GM19372 (cell line): ENCODE results near the gene SERPINE2.
"Not testable (repeated sequence)": the region's sequence is repeated elsewhere in the genome, so short reads cannot be mapped to it uniquely, and the experiment has no call there.

Experiments used
- ATAC-seq: cut with Tn5 transposase; IDR thresholded peaks from one replicate; pipeline ENCODE4 v1.9.1; 2021; ENCODE audit warnings: mild to moderate bottlenecking, low read depth, moderate library complexity; ENCODE audit not compliant: unreplicated experiment

SERPINE2 gene

DNA sequence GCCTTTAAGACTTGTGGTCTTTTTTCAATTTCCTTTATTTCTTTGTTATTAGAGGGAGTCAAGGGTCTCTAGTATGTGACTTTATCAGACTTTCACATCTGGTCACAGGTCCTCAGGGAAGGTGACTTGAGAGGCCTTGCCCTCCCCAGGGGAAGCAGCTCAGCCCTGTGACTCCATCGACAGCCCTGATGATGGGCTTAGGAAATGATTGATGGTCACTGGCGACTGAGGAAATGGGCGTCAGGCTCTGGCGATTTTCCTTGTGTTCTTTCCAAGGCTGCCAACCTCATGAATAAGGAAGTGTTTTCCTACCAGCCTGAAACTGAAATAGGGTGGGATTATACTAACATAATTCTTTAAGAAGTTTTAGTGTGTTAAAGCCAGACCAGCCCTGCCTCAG, 21.1 kb downstream of the SERPINE2 start:
- no peak for ATAC-seq

DNA sequence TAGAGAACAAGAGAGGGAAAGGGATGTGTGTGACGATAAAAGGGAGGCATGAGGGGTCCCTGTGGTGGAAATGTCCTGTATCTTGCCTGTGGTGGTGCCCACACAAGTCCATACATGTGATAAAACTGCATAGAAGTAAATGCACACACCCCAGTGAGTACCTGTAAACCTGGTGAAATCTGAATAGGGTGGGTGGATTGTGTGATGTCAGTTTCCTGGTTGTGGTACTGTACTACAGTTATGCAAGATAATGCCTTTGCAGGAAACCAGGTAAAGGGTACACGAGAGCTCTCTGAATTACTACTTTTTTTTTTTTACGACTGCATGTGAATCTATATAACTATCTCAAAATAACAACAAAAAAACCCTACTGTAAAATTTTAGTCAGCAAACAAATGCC, 22.1 kb downstream of the SERPINE2 start:
- ATAC-seq = no peak

DNA sequence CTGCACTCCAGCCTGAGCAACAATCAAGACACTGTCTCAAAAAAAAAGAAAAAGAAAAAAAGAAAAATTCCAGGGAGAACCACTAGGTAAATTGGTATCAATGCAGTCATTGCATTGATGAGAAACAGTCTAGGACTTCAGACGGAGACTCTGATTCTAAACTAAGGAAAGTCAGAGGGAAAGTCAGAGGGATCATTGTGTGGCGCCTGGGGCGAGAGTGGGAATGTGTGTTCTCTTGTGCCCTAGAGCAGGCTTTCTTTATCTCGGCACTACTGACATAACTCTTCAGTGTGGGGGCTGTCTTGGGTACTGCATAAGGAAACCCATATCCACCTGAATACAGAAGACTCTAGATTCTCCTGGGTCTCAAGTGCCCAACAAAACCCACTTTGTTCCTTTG, 24.8 kb downstream of the SERPINE2 start:
- ATAC-seq = no peak

DNA sequence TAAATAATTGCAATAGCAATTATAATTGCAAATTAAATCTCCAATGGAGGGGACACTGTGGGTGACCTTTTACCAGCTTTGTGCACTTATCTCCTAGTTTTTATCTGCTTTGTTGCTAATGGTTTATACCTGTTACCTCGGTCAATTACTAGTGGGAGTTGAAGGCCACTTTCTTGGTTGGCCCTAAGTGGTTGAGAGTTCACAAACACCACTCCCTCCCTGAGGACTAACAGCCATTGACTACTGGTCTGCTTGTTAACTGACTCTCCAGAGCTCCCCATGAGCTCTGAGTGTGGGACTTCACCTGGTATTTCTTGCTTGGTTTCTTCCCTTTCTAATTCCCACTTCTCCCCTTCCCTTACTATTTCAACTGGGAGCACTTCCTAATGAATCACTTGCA, 27.2 kb downstream of the SERPINE2 start:
- no peak for ATAC-seq

DNA sequence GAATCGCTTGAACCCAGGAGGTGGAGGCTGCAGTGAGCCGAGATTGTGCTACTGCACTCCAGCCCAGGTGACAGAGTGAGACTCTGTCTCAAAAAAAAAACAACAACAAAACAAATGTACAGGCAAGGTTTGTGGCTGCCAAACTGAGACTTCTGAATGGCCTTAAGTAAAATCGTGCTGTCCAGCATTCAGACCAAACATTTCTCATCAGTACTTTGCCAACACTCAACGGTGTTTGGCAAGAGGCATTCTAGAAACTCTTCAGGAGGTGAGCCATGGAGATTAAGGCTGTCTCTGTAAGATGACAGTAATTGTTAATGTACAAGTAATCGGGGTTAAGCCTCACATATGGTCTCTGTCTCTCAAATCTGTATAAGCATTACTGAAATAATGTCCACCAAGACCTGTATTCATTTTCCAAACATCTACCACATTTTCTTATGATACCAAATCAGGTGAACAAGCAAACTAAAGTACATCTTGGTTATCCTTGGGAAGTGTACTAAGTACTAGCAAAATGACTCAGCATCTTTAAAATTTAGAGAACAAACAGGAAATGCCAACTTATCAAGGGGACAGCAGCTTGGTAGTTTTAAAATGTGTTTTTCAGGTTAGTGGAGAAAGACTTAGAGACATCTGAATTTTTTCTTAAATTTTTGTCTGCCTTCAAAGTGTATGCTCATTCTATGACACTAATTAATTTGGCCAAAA, 29.3 kb downstream of the SERPINE2 start:
- no peak for ATAC-seq

DNA sequence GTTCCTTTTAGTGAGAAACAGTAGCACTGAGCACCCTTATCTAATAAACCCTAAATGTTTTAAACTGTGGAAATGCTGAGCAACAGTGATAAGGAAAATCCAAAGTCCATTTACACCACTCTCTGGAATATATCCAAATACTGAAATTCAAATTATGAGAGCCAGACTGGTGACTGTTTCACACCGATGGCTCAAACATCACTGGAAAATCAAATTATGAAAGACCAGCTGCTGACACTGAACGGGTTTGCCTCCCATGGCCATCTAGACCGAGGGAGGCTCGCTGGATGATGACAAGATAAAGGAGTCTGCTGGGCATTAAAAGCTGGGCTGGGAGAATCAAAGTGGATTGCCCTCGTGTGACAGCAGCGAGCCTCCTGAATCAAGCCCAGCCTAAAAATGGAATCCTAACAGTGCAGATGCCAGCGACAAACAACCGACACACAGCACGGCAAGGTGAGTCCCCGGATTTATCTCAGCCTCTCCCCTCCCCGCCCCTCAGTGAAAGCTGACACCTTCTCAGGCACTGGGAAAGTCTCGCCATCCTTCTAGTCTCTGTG, 30.3 kb downstream of the SERPINE2 start:
- no peak for ATAC-seq

DNA sequence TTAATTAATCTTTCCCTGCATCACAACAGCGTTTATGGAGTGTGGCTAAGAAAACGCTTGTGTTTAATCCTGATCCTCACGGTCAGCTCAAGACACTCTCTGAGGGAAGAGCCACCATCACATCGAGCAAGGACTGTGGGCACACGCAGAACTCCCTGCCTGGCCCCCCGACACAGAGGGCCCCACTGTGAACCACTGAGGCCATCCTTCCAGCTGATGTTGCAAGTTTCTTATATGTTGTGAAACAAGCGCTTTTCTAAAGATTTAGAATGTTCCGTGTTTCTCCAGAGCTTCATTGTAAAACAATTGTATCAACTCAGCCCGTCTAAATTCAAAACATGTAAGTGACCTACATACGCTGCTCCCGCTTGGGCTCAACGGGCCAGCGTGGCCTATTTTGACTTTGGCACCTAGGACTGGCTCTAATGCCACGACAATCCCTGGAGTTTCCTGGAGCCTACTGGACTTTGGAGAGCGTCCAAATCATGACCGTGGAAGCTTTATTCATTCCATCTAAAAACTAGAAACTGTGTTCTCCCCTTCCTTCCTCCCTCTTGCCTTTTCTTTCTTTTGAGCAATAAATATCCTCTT, 34.9 kb downstream of the SERPINE2 start:
- ATAC-seq = no peak

DNA sequence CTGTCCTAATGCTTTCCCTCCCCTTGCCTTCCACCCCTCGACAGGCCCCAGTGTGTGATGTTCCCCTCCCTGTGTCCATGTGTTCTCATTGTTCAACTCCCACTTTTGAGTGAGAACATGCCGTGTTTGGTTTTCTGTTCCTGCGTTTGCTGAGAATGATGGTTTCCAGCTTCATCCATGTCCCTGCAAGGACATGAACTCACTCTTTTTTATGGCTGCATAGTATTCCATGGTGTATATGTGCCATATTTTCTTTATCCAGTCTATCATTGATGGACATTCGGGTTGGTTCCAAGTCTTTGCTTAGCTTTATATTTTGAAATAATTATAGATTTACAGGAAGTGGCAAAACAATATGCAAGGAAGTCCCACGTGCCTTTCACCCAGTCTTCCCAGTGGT, 38.4 kb downstream of the SERPINE2 start:
- not testable (repeated sequence) for ATAC-seq

DNA sequence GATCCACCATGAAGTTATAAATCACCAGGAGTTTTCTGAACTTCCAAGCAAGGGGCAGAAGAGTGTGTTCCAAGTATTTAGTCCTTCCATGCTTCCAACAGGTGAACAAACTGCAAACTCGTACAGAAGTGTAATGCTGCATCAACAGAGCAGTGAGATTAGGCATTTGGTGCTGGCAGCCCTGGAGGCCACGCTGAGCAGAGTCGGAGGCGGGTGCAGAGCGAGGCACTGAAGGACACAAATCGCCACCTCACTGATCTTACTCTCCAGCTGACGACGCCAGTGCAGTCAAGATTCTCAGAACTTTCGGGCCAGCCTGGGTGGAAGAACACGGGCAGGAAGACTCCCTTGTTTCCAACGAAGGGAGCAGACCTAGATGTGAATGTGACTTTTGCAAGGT, 39.2 kb downstream of the SERPINE2 start:
- no peak for ATAC-seq

DNA sequence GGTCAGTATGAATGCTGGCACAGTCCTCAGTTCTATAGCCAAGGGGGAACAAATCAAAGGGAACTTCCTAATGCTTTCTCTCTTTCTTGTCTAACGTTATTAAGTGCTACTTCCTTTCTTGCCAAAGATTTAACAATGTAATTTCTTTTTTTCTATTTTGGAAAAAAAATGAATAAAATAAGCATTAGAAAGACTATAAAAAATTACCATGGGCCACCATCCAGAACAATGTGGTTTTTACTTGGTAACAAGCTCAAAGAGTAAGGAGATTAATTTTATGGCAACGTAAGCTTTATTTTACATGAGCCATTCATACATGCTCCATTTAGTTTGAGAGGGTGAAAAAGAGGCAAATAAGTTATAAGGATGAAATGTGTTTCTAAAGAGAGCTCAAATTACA, 40.1 kb downstream of the SERPINE2 start:
- no peak for ATAC-seq

DNA sequence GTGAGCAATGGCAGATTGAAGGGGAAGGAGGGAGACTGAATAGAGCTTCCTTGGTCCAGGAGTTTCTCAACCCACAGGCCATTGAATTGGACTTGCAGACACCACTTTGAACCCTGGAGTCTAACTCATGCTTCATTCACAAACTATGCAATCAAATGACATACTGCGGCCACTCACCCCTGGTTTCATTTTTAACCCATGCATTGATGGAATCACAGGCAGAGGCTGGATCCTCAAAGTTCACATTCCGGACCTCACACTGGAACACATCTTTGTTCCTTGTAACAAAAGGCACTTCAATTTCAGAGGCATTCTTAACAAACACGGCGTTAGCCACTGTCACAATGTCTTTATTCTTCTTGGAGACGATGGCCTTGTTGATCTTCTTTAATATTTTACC, 41.1 kb downstream of the SERPINE2 start:
- no peak for ATAC-seq

DNA sequence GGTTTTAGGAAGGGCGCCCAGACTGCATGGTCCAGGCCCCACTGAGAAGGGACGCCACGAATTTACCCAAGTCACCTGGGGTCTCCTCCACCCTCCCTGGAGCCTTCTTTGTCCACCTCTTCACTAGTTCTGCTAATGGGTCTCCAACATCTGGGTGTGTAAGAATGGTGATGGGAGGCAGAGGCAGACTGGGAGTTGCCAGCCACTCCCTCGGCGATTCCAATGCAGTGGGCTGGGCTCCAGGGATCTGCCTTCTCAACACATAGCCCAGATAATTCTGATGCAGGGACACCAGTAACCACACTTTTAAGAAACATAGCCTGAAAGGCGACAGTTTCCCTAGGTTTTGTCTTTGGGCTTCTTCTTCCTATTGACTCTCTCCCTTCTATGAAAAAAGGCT, 42.7 kb downstream of the SERPINE2 start:
- ATAC-seq = no peak

DNA sequence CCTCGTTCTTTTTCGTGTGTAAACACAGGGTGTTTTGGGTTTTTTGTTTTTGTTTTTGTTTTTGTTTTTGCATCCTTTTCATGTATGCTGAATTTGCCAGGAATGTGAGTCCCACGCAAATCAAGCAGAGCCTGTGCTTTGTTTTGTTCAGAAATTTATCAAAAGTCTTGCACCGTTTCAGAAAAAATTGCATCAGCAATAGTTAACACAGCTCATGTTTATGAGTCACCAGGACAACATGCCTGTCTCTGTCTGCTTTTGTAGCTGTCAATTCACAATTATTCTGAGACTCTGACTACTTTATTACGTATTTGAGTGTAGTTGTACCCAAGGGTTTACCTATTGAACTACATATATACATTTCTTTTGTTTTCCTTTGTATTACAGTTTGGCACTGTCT, 43.5 kb downstream of the SERPINE2 start:
- ATAC-seq = no peak

DNA sequence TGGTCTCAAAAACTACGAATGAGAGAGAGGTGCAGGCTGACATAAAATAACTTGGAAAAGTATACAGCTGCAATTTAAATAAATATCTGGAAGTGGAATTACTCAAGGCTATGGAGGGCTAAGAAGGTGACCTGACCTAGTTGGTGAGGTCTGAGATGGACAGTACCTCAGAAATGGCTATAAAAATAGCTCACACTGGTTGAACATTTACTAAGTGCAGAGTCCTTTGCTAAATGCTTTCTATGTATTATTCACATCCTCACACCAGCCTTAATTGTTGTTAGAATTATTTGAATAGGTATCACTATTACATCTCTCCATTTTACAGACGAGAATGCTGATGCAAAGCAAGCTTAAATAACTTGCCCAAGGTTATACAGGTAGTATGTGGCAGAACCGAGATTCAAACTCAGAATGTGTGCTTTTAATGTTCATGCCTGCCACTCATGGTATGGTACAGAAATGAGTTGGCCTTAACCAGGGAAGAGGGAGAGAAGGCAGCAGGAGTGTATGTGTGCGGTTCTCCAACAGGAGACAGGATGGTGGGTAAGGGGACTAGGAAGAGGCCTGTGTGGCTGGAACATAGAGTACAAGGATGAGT, 44.4 kb downstream of the SERPINE2 start:
- ATAC-seq = no peak

DNA sequence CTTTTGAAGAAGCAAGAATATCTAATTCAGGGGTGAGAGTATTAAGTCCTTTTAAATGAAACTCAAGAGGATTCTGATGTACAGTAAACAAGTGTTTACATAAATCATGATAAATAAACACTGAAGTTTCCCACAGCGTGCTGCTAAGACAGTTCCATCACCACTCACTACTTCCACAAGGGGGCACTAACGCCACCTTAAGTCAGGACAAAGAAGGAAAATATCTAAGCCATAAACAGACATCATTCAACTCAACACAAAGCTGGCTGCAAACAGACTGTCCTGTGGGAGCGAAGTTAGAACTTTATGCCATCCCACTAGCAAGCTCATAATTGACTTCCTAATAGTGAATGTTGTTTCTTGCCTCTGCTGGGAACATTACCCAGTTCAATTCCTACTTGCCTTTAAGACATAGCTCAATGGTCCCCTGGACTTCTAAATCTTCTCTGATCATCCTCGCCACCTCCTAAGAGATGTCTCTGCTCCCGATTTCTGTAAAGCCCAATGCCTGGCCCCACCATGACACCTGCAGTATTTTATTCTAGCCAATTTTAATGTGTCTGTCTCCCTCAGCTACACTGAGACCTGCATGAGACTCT, 45.4 kb downstream of the SERPINE2 start:
- ATAC-seq = peak; percentile 86

DNA sequence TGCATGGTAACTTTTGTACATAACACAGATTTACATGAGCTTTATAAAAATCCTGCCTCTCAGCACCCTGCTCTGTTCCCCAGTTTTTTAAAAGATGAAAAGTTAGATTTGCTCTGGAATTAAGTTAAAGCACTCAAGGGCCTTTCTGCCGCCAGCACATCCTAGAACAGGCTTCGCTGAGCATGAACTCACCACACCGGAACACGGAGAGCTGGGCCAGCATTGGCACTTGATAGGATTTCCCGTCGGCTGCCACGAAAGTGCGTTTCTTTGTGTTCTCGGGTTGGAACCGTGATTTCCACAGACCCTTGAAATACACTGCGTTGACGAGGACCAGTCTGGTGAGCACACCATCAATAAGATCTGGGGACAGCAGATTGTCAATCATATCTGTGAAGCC, 47.5 kb downstream of the SERPINE2 start:
- no peak for ATAC-seq

DNA sequence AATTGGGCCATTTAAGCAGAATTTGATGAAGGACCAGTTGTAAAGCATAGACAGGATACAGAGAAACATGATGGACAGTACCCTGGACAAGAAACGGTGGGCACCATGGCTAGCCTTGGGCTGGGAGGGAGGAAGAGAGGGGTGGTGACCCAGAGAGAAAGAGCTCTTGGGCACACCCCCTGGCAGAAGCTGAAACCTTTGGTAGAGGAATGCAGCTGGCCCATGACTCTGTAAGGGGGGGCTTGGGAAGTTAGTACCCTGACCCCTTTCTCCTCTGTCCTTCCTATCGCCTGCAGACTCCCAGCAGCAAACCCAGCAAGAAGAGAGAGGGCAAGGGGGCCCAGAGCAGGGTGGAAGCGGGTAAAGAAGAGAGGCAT, 49.2 kb downstream of the SERPINE2 start:
- no peak for ATAC-seq

DNA sequence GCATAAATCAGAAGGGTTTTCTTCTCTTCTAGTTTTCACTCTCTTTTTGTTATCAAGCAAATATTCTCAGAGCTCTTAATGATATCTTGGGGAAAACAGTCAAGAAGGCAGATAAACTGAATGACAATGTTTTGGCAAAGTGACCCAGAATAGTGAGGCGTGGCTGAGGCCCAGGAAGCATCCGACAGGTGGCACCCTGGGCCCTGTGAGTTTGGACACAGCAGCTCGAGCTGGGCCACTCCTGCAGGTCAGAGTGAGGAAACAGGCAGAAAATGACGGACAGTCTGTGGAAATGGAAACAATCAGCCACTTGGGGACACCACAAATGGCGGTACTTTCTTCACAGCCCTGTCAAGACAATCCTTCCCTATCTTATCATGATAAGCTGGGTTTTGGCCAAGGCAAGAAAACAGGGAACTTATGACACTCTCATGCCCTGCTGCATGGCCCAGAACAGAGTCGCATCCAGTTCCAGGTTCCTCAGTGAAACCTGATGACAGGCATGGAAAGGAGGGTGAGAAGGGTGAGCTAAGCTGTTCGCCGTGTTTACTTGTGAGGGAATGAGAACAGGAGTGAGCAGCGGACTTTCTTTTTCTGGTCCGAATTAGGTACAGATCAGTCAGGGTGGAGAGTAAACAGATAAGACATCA, 49.8 kb downstream of the SERPINE2 start:
- ATAC-seq = no peak

DNA sequence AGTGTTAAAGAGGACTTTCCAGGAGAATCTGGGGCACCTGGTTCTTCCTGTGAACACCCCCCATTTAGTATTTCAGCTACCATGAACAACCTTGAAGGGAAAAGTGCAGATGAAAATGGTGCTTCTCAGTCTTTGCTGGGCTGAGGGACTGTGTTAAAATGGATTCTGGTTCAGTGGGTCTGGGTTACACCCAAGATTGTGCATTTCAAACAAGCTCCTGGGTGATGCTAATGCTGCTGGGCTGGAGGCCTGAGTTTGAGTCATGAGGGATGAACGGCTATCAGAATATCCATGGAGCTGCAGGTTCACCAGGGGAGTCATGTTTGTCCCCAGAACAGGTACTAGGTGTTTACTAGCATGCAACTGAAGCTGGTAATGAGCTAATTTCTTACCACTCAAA, 57.8 kb downstream of the SERPINE2 start:
- ATAC-seq = no peak

DNA sequence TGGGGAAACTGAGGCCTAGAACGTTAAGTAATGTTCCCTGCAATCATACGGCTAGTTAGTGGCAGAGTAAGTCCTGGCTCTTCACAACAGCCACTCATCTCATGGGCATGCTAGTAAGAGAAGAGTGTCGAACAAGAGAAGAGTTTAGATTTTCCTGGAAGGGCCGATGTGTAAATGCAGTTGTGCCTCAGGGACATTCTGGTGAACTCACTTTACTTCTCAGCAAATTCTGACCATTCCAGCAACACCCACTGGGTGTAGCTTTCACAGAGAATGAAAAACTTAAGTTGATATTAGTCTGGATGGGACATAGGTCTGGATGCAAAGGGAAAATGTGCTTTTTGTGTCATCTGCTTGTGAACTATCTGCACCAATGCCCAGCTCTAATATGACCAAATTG, 58.3 kb downstream of the SERPINE2 start:
- ATAC-seq = no peak

DNA sequence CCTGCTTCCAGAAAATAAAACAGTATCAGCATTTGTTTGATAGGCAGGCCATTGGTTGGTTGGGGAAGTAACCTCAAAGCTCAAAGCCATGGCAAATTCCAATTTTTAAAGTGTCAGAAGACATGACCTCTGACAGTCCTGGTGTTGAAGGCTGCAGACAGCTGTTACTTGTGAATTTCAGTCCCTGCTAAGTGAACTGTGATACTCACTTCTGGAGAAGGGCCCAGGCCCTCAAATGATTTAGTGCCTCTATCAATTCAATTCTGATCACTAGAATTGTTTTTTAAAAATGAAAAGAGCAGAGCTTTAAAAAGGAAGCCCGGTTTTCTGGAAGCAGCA, 58.7 kb downstream of the SERPINE2 start:
- no peak for ATAC-seq
